ENCODE measurements around the gene ARRDC3.

The ARRDC3 gene

GRCh38 chr5:91374893-91375520 is 8.1 kb downstream of the ARRDC3 start:
- Histone ChIP-seq H3K4me3 (ENCODE audit: extremely low read depth, insufficient read depth, low read length, poor library complexity, severe bottlenecking) (no peak overlapping the region), H3K4me1 (ENCODE audit: control insufficient read depth, insufficient read depth, low read length, poor library complexity, severe bottlenecking) (peaks cover 3% of the 10 kb centered on the region), H3K9me3 (ENCODE audit: control insufficient read depth, low read length) (no peaks in the 10 kb centered on the region), H3K27ac (ENCODE audit: low read depth, low read length, severe bottlenecking) (no peak overlapping the region), H3K36me3 (ENCODE audit: control insufficient read depth, insufficient read depth, low read length) (peaks cover 59% of the 10 kb centered on the region)
- WGBS, 2 experiments (ENCODE audit: insufficient coverage in 2 of 2): 92 to 93% methylated on average over 2 of the region's 6 CpGs

GRCh38 chr5:91373600-91373999 is 9.5 kb downstream of the ARRDC3 start:
- H3K27ac ChIP-seq (ENCODE audit: low read depth, low read length, severe bottlenecking): no peak overlapping the region
- WGBS, 2 experiments (ENCODE audit: insufficient coverage in 2 of 2): 83 to 94% methylated on average over 1 to 3 of the region's 5 CpGs
- H3K36me3 ChIP-seq (ENCODE audit: control insufficient read depth, insufficient read depth, low read length): peaks cover 69% of the 10 kb centered on the region
- no peak overlapping the region for H3K4me3 ChIP-seq (ENCODE audit: extremely low read depth, insufficient read depth, low read length, poor library complexity, severe bottlenecking)
- peaks cover 3% of the 10 kb centered on the region for H3K4me1 ChIP-seq (ENCODE audit: control insufficient read depth, insufficient read depth, low read length, poor library complexity, severe bottlenecking)
- no peaks in the 10 kb centered on the region for H3K9me3 ChIP-seq (ENCODE audit: control insufficient read depth, low read length)

GRCh38 chr5:91373006-91373405 is 10.1 kb downstream of the ARRDC3 start:
- WGBS, 2 experiments (ENCODE audit: insufficient coverage in 2 of 2): no CpG with 5 or more reads among the region's 1 CpG
- no peak overlapping the region for H3K27ac ChIP-seq (ENCODE audit: low read depth, low read length, severe bottlenecking)
- H3K4me3 ChIP-seq (ENCODE audit: extremely low read depth, insufficient read depth, low read length, poor library complexity, severe bottlenecking): no peak overlapping the region
- H3K9me3 ChIP-seq (ENCODE audit: control insufficient read depth, low read length): no peaks in the 10 kb centered on the region
- H3K36me3 ChIP-seq (ENCODE audit: control insufficient read depth, insufficient read depth, low read length): peaks cover 75% of the 10 kb centered on the region
- H3K4me1 ChIP-seq (ENCODE audit: control insufficient read depth, insufficient read depth, low read length, poor library complexity, severe bottlenecking): peaks cover 3% of the 10 kb centered on the region

GRCh38 chr5:91369480-91369879 is 13.6 kb downstream of the ARRDC3 start:
- Histone ChIP-seq H3K27ac (ENCODE audit: low read depth, low read length, severe bottlenecking) (no peak overlapping the region), H3K4me1 (ENCODE audit: control insufficient read depth, insufficient read depth, low read length, poor library complexity, severe bottlenecking) (no peaks in the 10 kb centered on the region), H3K4me3 (ENCODE audit: extremely low read depth, insufficient read depth, low read length, poor library complexity, severe bottlenecking) (no peak overlapping the region), H3K36me3 (ENCODE audit: control insufficient read depth, insufficient read depth, low read length) (peaks cover 60% of the 10 kb centered on the region), H3K9me3 (ENCODE audit: control insufficient read depth, low read length) (no peaks in the 10 kb centered on the region)
- WGBS, 2 experiments (ENCODE audit: insufficient coverage in 2 of 2): no CpG with 5 or more reads among the region's 1 CpG

- 82 to 95% methylated on average over 5 of the region's 8 CpGs for WGBS, 2 experiments (ENCODE audit: insufficient coverage in 2 of 2)
- no peaks in the 10 kb centered on the region for H3K4me1 ChIP-seq (ENCODE audit: control insufficient read depth, insufficient read depth, low read length, poor library complexity, severe bottlenecking)
- H3K9me3 ChIP-seq (ENCODE audit: control insufficient read depth, low read length): no peaks in the 10 kb centered on the region
- H3K36me3 ChIP-seq (ENCODE audit: control insufficient read depth, insufficient read depth, low read length): peaks cover 48% of the 10 kb centered on the region
- H3K27ac ChIP-seq (ENCODE audit: low read depth, low read length, severe bottlenecking): no peak overlapping the region
- no peak overlapping the region for H3K4me3 ChIP-seq (ENCODE audit: extremely low read depth, insufficient read depth, low read length, poor library complexity, severe bottlenecking)
Measured at GRCh38 chr5:91367908-91368648, 15.0 kb downstream of the ARRDC3 start.

- Histone ChIP-seq H3K4me3 (ENCODE audit: extremely low read depth, insufficient read depth, low read length, poor library complexity, severe bottlenecking) (no peak overlapping the region), H3K27ac (ENCODE audit: low read depth, low read length, severe bottlenecking) (no peak overlapping the region), H3K36me3 (ENCODE audit: control insufficient read depth, insufficient read depth, low read length) (peaks cover 42% of the 10 kb centered on the region), H3K4me1 (ENCODE audit: control insufficient read depth, insufficient read depth, low read length, poor library complexity, severe bottlenecking) (no peaks in the 10 kb centered on the region), H3K9me3 (ENCODE audit: control insufficient read depth, low read length) (no peaks in the 10 kb centered on the region)
Measured at GRCh38 chr5:91367344-91367743, 15.8 kb downstream of the ARRDC3 start.

GRCh38 chr5:91366551-91366950 is 16.6 kb downstream of the ARRDC3 start:
- Histone ChIP-seq H3K27ac (ENCODE audit: low read depth, low read length, severe bottlenecking) (no peak overlapping the region), H3K36me3 (ENCODE audit: control insufficient read depth, insufficient read depth, low read length) (peaks cover 34% of the 10 kb centered on the region), H3K4me1 (ENCODE audit: control insufficient read depth, insufficient read depth, low read length, poor library complexity, severe bottlenecking) (no peaks in the 10 kb centered on the region), H3K4me3 (ENCODE audit: extremely low read depth, insufficient read depth, low read length, poor library complexity, severe bottlenecking) (no peak overlapping the region), H3K9me3 (ENCODE audit: control insufficient read depth, low read length) (no peaks in the 10 kb centered on the region)
- no CpG with 5 or more reads among the region's 1 CpG for WGBS, 2 experiments (ENCODE audit: insufficient coverage in 2 of 2)

GRCh38 chr5:91365498-91365897 is 17.6 kb downstream of the ARRDC3 start:
- Histone ChIP-seq H3K9me3 (ENCODE audit: control insufficient read depth, low read length) (no peaks in the 10 kb centered on the region), H3K36me3 (ENCODE audit: control insufficient read depth, insufficient read depth, low read length) (peaks cover 24% of the 10 kb centered on the region), H3K27ac (ENCODE audit: low read depth, low read length, severe bottlenecking) (no peak overlapping the region), H3K4me3 (ENCODE audit: extremely low read depth, insufficient read depth, low read length, poor library complexity, severe bottlenecking) (no peak overlapping the region), H3K4me1 (ENCODE audit: control insufficient read depth, insufficient read depth, low read length, poor library complexity, severe bottlenecking) (no peaks in the 10 kb centered on the region)
- WGBS, 2 experiments (ENCODE audit: insufficient coverage in 2 of 2): 80 to 95% methylated on average over 2 to 3 of the region's 3 CpGs

- Histone ChIP-seq H3K27ac (ENCODE audit: low read depth, low read length, severe bottlenecking) (no peak overlapping the region), H3K36me3 (ENCODE audit: control insufficient read depth, insufficient read depth, low read length) (peaks cover 2% of the 10 kb centered on the region), H3K4me3 (ENCODE audit: extremely low read depth, insufficient read depth, low read length, poor library complexity, severe bottlenecking) (no peak overlapping the region), H3K9me3 (ENCODE audit: control insufficient read depth, low read length) (no peaks in the 10 kb centered on the region), H3K4me1 (ENCODE audit: control insufficient read depth, insufficient read depth, low read length, poor library complexity, severe bottlenecking) (no peaks in the 10 kb centered on the region)
- 100% methylated on average over 1 of the region's 1 CpG; no CpG with 5 or more reads in 1 of the 2 experiments for WGBS, 2 experiments (ENCODE audit: insufficient coverage in 2 of 2)
Measured at GRCh38 chr5:91362935-91363334, 20.2 kb downstream of the ARRDC3 start.

GRCh38 chr5:91361790-91362189 is 21.3 kb downstream of the ARRDC3 start:
- Histone ChIP-seq H3K27ac (ENCODE audit: low read depth, low read length, severe bottlenecking) (no peak overlapping the region), H3K4me3 (ENCODE audit: extremely low read depth, insufficient read depth, low read length, poor library complexity, severe bottlenecking) (no peak overlapping the region), H3K36me3 (ENCODE audit: control insufficient read depth, insufficient read depth, low read length) (no peaks in the 10 kb centered on the region), H3K4me1 (ENCODE audit: control insufficient read depth, insufficient read depth, low read length, poor library complexity, severe bottlenecking) (no peaks in the 10 kb centered on the region), H3K9me3 (ENCODE audit: control insufficient read depth, low read length) (no peaks in the 10 kb centered on the region)
- 83% methylated on average over 1 of the region's 3 CpGs; no CpG with 5 or more reads in 1 of the 2 experiments for whole genome bisulfite sequencing, 2 experiments (ENCODE audit: insufficient coverage in 2 of 2)

- Histone ChIP-seq H3K4me3 (ENCODE audit: extremely low read depth, insufficient read depth, low read length, poor library complexity, severe bottlenecking) (no peak overlapping the region), H3K27ac (ENCODE audit: low read depth, low read length, severe bottlenecking) (no peak overlapping the region), H3K4me1 (ENCODE audit: control insufficient read depth, insufficient read depth, low read length, poor library complexity, severe bottlenecking) (no peaks in the 10 kb centered on the region), H3K9me3 (ENCODE audit: control insufficient read depth, low read length) (no peaks in the 10 kb centered on the region), H3K36me3 (ENCODE audit: control insufficient read depth, insufficient read depth, low read length) (no peaks in the 10 kb centered on the region)
- WGBS, 2 experiments (ENCODE audit: insufficient coverage in 2 of 2): 89 to 93% methylated on average over 3 of the region's 6 CpGs
Measured at GRCh38 chr5:91361055-91361701, 21.9 kb downstream of the ARRDC3 start.
